Measurements from ENCODE around the gene B3GNT2. TPM values are rescaled to one million over a fixed set of nuclear protein-coding genes. Genes with fewer than 3 reads are reported as not detected.
"Not testable (repeated sequence)": the region's sequence is repeated elsewhere in the genome, so short reads cannot be mapped to it uniquely, and the experiment has no call there.

B3GNT2 gene, protein sequence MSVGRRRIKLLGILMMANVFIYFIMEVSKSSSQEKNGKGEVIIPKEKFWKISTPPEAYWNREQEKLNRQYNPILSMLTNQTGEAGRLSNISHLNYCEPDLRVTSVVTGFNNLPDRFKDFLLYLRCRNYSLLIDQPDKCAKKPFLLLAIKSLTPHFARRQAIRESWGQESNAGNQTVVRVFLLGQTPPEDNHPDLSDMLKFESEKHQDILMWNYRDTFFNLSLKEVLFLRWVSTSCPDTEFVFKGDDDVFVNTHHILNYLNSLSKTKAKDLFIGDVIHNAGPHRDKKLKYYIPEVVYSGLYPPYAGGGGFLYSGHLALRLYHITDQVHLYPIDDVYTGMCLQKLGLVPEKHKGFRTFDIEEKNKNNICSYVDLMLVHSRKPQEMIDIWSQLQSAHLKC
- polyA plus RNA-seq = 10 to 100 TPM; 13.4 to 24.7 (median 19.2) TPM
- long read RNA-seq, donor 1 = 0 reads
- long read RNA-seq, donor 2, partial matches to known transcripts = 0 of 3 reads
- long read RNA-seq, donor 2, other reads (novel, unspliced or antisense) = 0 of 3 reads
- long read RNA-seq, donor 3, transcript B3GNT2-201 (2 exons, 2,763 nt) = major isoform, 7 of 7 reads
- long read RNA-seq, donor 3, partial matches to known transcripts = 0 of 7 reads
- long read RNA-seq, donor 3, other reads (novel, unspliced or antisense) = 0 of 7 reads
- long read RNA-seq, donor 4 = 0 reads
- long read RNA-seq, donor 5, partial matches to known transcripts = 0 of 2 reads
- long read RNA-seq, donor 5, other reads (novel, unspliced or antisense) = 0 of 2 reads
- long read RNA-seq, donor 6, transcript B3GNT2-201 (2 exons, 2,763 nt) = major isoform, 7 of 7 reads
- long read RNA-seq, donor 6, partial matches to known transcripts = 0 of 7 reads
- long read RNA-seq, donor 6, other reads (novel, unspliced or antisense) = 0 of 7 reads
- long read RNA-seq, donor 7 = 0 reads
- long read RNA-seq, donor 8, partial matches to known transcripts = 0 of 1 reads
- long read RNA-seq, donor 8, other reads (novel, unspliced or antisense) = 0 of 1 reads
- long read RNA-seq, donor 9, partial matches to known transcripts = 0 of 4 reads
- long read RNA-seq, donor 9, other reads (novel, unspliced or antisense) = 0 of 4 reads
- long read RNA-seq, donor 10, transcript B3GNT2-201 (2 exons, 2,763 nt) = major isoform, 9 of 16 reads
- long read RNA-seq, donor 10, partial matches to known transcripts = 7 of 16 reads
- long read RNA-seq, donor 10, other reads (novel, unspliced or antisense) = 0 of 16 reads

DNA sequence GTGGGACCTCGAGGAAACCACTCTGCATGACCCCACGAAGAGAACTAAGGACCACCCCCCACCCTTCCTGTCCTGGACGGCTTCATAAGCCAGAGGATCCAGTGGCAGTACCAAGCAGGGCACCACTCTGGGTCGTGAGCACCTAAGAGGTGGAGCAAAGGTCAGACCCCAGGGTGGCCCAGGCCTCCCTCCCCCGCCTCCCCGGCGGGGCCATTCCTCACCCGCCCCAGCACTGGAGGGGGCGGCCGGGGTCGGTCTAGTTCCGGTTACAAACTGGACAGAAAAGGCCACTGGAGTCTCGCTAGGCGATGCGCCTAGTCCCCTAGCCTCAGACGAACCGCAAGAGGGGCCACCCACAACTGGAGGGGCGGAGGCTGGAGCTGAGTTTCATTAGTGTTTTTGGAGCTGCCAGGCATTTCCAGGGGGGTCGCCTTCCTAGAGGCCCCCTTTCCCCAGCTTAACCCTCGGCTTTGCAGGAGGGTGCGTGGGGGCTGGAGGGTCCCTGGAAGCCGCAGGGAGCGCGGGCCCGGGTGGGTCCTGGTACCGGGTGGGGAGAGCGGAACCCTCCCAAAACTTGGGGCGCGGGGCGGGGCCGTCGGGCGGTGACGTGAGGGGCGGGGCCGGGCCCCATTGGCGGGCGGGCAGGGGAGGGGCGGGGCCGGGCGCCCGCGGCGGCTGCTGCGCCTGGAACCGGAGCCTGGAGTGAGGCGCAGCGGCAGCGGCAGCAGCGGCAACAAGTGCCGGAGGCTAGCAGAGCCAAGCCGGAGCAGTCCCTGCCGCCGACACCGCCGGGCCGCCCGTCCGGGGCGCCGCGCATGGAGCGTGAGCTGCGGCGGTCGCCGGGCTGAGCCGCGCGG lies at the start of gene B3GNT2:
Gene B3GNT2 (plus strand): TSS at position 695 of the 857 bp plus-strand sequence. CDS start 26,106 bp downstream, outside the sequence.
- Histone ChIP-seq H3K36me3 (ENCODE audit: control insufficient read depth in 3 of 3, insufficient read depth in 2 of 3, low read depth in 1 of 3, low read length in 3 of 3) (no peaks in the 10 kb centered on the region), H3K27ac (ENCODE audit: low read depth in 1 of 3, low read length in 2 of 3) (peak within 1 kb of the TSS; percentile 94 to 98 (median 96)), H3K4me3 (ENCODE audit: low read depth in 1 of 3, low read length in 3 of 3) (peak within 1 kb of the TSS; percentile 90 to 99 (median 95)), H3K27me3 (ENCODE audit: control insufficient read depth in 3 of 3, insufficient read depth in 3 of 3, low read length in 3 of 3) (no peaks in the 10 kb centered on the region), H3K4me1 (ENCODE audit: control insufficient read depth in 3 of 3, insufficient read depth in 2 of 3, low read depth in 1 of 3, low read length in 2 of 3) (peaks cover 2 to 17% (median 5%) of the 10 kb centered on the region in 3 donors), H3K9me3 (ENCODE audit: control insufficient read depth in 2 of 2, insufficient read depth in 1 of 2, low read depth in 1 of 2, low read length in 1 of 2) (no peaks in the 10 kb centered on the region)
- FAIRE-seq = no peak
- DNase-seq = peak; percentile 73 to 93
- WGBS, 3 donors = 0 to 1% (median 0%) methylated on average over 31 to 70 of the region's 70 CpGs

DNA sequence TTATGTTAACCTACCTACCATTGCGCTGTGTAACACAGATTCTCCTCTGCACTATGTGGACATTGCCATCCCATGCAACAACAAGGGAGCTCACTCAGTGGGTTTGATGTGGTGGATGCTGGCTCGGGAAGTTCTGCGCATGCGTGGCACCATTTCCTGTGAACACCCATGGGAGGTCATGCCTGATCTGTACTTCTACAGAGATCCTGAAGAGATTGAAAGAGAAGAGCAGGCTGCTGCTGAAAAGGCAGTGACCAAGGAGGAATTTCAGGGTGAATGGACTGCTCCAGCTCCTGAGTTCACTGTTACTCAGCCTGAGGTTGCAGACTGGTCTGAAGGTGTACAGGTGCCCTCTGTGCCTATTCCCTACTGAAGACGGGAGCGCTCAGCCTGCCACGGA lies 49.1 kb upstream of the B3GNT2 start:
- H3K4me3 ChIP-seq (ENCODE audit: low read depth in 1 of 3, low read length in 3 of 3); DNase-seq; H3K27ac ChIP-seq (ENCODE audit: low read depth in 1 of 3, low read length in 2 of 3); H3K27me3 ChIP-seq (ENCODE audit: control insufficient read depth in 3 of 3, insufficient read depth in 3 of 3, low read length in 3 of 3); H3K4me1 ChIP-seq (ENCODE audit: control insufficient read depth in 3 of 3, insufficient read depth in 2 of 3, low read depth in 1 of 3, low read length in 2 of 3); FAIRE-seq; H3K9me3 ChIP-seq (ENCODE audit: control insufficient read depth in 2 of 2, insufficient read depth in 1 of 2, low read depth in 1 of 2, low read length in 1 of 2); H3K36me3 ChIP-seq (ENCODE audit: control insufficient read depth in 3 of 3, insufficient read depth in 2 of 3, low read depth in 1 of 3, low read length in 3 of 3): not testable (repeated sequence)
- 85 to 97% (median 90%) methylated on average over 7 of the region's 7 CpGs for WGBS, 3 donors

DNA sequence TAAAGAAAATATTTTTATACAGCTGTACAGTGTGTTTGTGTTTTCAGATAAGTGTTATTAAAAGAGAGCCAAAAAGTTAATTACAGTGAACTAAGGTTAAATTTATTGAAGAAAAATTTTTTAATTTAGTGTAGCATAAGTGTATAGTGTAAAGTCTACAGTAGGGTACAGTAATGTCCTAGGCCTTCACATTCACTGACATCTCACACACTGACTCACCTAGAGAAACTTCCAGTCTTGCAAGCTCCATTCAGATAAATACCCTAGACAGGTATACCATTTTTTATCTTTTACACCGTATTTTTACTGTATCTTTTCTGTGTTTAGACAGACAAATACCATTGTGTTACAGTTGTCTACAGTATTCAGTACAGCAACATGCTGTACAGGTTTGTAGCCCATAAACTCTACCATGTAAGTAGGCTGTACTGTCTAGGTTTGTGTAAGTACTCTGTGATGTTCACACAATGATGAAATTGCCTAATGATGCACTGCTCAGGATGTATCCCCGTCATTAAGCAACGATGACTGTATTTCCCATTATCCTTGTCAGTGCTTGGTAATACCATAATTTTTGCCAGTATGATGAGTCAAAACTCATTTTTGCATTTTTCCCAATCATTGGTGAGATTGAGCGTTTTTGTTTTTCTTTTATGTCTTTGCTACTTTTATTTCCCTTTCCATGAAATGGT lies 48.2 kb upstream of the B3GNT2 start:
- Histone ChIP-seq H3K36me3 (ENCODE audit: control insufficient read depth in 3 of 3, insufficient read depth in 2 of 3, low read depth in 1 of 3, low read length in 3 of 3) (no peaks in the 10 kb centered on the region), H3K4me1 (ENCODE audit: control insufficient read depth in 3 of 3, insufficient read depth in 2 of 3, low read depth in 1 of 3, low read length in 2 of 3) (no peaks in the 10 kb centered on the region), H3K27ac (ENCODE audit: low read depth in 1 of 3, low read length in 2 of 3) (no peak overlapping the region), H3K4me3 (ENCODE audit: low read depth in 1 of 3, low read length in 3 of 3) (no peak overlapping the region), H3K27me3 (ENCODE audit: control insufficient read depth in 3 of 3, insufficient read depth in 3 of 3, low read length in 3 of 3) (no peaks in the 10 kb centered on the region), H3K9me3 (ENCODE audit: control insufficient read depth in 2 of 2, insufficient read depth in 1 of 2, low read depth in 1 of 2, low read length in 1 of 2) (no peaks in the 10 kb centered on the region)
- 92 to 96% (median 93%) methylated on average over 4 of the region's 4 CpGs for WGBS, 3 donors
- FAIRE-seq (no peak), DNase-seq (no peak)

DNA sequence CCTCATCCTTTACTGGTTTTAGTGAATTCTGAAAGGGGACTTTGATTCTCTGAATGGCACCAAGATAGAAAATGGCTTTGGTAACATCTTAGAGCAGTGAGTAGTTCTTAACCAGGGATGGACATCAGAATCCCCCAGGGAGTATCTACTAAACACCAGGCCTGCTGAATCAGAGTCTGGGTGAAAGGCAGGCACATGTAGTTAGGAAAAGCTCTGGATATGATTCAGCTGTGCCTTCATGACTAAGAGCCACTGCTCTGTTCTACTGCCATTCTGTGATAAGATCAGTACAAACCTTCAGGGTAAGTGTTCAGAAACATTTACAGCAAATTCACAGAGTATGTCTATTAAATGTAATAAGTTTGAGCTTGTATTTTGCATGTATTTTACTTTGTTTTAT lies 46.2 kb upstream of the B3GNT2 start:
- H3K9me3 ChIP-seq (ENCODE audit: control insufficient read depth in 2 of 2, insufficient read depth in 1 of 2, low read depth in 1 of 2, low read length in 1 of 2) = no peaks in the 10 kb centered on the region
- H3K4me3 ChIP-seq (ENCODE audit: low read depth in 1 of 3, low read length in 3 of 3) = no peak overlapping the region
- no peaks in the 10 kb centered on the region for H3K36me3 ChIP-seq (ENCODE audit: control insufficient read depth in 3 of 3, insufficient read depth in 2 of 3, low read depth in 1 of 3, low read length in 3 of 3)
- FAIRE-seq = no peak
- H3K27me3 ChIP-seq (ENCODE audit: control insufficient read depth in 3 of 3, insufficient read depth in 3 of 3, low read length in 3 of 3) = no peaks in the 10 kb centered on the region
- no peak for DNase-seq
- H3K27ac ChIP-seq (ENCODE audit: low read depth in 1 of 3, low read length in 2 of 3) = no peak overlapping the region
- no peaks in the 10 kb centered on the region for H3K4me1 ChIP-seq (ENCODE audit: control insufficient read depth in 3 of 3, insufficient read depth in 2 of 3, low read depth in 1 of 3, low read length in 2 of 3)

DNA sequence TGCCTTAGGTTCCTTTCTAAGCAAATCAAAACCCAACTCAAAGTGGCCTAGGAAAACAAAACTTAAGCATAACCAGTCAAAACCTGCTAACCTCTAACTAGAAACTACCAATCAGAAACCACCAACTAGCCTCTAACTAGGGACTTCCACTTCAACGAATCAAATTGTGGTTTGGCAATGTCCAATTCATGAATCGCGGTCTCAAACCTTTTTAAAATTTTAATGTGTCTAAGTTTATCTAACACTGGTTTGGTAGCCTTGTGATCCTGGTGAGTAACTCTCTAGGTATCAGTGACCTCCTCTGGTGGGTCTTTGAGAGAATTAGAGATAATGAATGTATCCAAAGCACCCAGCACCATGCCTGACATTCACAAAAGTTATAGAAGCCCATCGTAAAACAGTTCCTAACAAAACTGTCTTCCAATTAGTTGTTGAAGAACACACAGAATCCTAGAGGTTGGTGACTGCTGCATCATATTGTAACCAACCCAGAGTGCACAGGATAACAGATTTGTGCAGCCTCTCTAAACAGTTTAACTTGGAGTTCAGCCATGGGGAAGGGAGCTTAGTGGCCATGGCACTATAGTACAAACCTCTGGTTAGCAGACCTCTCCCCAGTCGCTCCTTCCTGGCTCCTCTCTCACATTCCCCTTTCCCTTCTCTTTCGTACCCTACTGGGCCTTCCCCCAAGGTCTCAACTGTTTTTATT lies 45.2 kb upstream of the B3GNT2 start:
- FAIRE-seq = no peak
- WGBS, 3 donors = 81 to 92% (median 86%) methylated on average over 6 of the region's 6 CpGs

DNA sequence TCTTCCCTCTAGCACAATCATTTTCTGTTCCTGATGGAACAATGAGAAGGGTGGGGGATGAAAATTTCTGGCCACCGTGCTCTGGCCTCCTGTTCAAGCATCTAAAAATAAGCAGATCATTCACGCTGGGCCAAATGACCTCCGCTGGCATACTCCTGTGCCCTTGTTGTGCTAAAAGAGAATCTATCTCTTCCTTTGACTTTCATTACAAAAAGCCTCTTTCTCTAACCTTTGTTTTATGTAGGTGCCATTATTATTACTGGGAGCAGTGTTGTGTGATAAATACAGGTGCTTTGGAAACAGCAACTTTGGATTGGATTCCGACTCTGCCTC lies 44.6 kb upstream of the B3GNT2 start:
- Histone ChIP-seq H3K9me3 (ENCODE audit: control insufficient read depth in 2 of 2, insufficient read depth in 1 of 2, low read depth in 1 of 2, low read length in 1 of 2) (no peaks in the 10 kb centered on the region), H3K4me3 (ENCODE audit: low read depth in 1 of 3, low read length in 3 of 3) (no peak overlapping the region), H3K27me3 (ENCODE audit: control insufficient read depth in 3 of 3, insufficient read depth in 3 of 3, low read length in 3 of 3) (no peaks in the 10 kb centered on the region), H3K36me3 (ENCODE audit: control insufficient read depth in 3 of 3, insufficient read depth in 2 of 3, low read depth in 1 of 3, low read length in 3 of 3) (peaks cover 0 to 3% (median 0%) of the 10 kb centered on the region in 3 donors), H3K27ac (ENCODE audit: low read depth in 1 of 3, low read length in 2 of 3) (no peak overlapping the region), H3K4me1 (ENCODE audit: control insufficient read depth in 3 of 3, insufficient read depth in 2 of 3, low read depth in 1 of 3, low read length in 2 of 3) (no peaks in the 10 kb centered on the region)
- FAIRE-seq (no peak), DNase-seq (no peak)
- 85 to 96% (median 95%) methylated on average over 4 of the region's 4 CpGs for WGBS, 3 donors

More for the DNA sequence above, 45.2 kb upstream of the B3GNT2 start:
- H3K27me3 ChIP-seq (ENCODE audit: control insufficient read depth in 3 of 3, insufficient read depth in 3 of 3, low read length in 3 of 3) = no peaks in the 10 kb centered on the region
- H3K27ac ChIP-seq (ENCODE audit: low read depth in 1 of 3, low read length in 2 of 3) = no peak overlapping the region
- no peaks in the 10 kb centered on the region for H3K9me3 ChIP-seq (ENCODE audit: control insufficient read depth in 2 of 2, insufficient read depth in 1 of 2, low read depth in 1 of 2, low read length in 1 of 2)
- H3K4me3 ChIP-seq (ENCODE audit: low read depth in 1 of 3, low read length in 3 of 3) = no peak overlapping the region
- H3K36me3 ChIP-seq (ENCODE audit: control insufficient read depth in 3 of 3, insufficient read depth in 2 of 3, low read depth in 1 of 3, low read length in 3 of 3) = peaks cover 0 to 2% (median 0%) of the 10 kb centered on the region in 3 donors
- no peak for DNase-seq
- no peaks in the 10 kb centered on the region for H3K4me1 ChIP-seq (ENCODE audit: control insufficient read depth in 3 of 3, insufficient read depth in 2 of 3, low read depth in 1 of 3, low read length in 2 of 3)

DNA sequence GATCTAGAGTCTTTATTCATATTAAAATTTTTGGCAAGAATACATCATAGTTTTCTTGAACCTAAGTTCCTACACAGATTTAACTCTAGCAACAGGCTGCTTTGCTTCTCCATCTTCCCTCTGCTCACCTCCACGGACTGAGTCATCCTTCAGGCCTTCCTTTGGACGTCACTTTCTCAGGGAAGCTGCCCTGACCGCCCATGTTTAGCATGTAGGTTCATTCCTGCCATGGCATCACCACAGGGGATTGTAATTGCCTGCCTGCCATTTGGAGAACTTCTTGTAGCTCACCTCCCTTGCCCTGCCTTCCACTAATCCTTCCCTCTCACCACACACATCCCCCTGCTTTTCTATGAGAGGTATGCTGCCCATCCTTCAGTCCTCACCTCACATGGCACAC lies 43.9 kb upstream of the B3GNT2 start:
- no peak overlapping the region for H3K4me3 ChIP-seq (ENCODE audit: low read depth in 1 of 3, low read length in 3 of 3)
- H3K36me3 ChIP-seq (ENCODE audit: control insufficient read depth in 3 of 3, insufficient read depth in 2 of 3, low read depth in 1 of 3, low read length in 3 of 3) = peaks cover 0 to 6% (median 0%) of the 10 kb centered on the region in 3 donors
- FAIRE-seq (no peak), DNase-seq (no peak)
- H3K27ac ChIP-seq (ENCODE audit: low read depth in 1 of 3, low read length in 2 of 3) = no peak overlapping the region
- H3K4me1 ChIP-seq (ENCODE audit: control insufficient read depth in 3 of 3, insufficient read depth in 2 of 3, low read depth in 1 of 3, low read length in 2 of 3) = no peaks in the 10 kb centered on the region
- WGBS, 3 donors = 81 to 90% (median 86%) methylated on average over 3 of the region's 3 CpGs
- H3K9me3 ChIP-seq (ENCODE audit: control insufficient read depth in 2 of 2, insufficient read depth in 1 of 2, low read depth in 1 of 2, low read length in 1 of 2) = no peaks in the 10 kb centered on the region
- H3K27me3 ChIP-seq (ENCODE audit: control insufficient read depth in 3 of 3, insufficient read depth in 3 of 3, low read length in 3 of 3) = no peaks in the 10 kb centered on the region

Data from small intestine (tissue), 16 donors.